ENCODE results near the gene LPCAT2. TPM values are rescaled to one million over a fixed set of nuclear protein-coding genes. Genes with fewer than 3 reads are reported as not detected.

The LPCAT2 gene, protein sequence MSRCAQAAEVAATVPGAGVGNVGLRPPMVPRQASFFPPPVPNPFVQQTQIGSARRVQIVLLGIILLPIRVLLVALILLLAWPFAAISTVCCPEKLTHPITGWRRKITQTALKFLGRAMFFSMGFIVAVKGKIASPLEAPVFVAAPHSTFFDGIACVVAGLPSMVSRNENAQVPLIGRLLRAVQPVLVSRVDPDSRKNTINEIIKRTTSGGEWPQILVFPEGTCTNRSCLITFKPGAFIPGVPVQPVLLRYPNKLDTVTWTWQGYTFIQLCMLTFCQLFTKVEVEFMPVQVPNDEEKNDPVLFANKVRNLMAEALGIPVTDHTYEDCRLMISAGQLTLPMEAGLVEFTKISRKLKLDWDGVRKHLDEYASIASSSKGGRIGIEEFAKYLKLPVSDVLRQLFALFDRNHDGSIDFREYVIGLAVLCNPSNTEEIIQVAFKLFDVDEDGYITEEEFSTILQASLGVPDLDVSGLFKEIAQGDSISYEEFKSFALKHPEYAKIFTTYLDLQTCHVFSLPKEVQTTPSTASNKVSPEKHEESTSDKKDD
- total RNA-seq (2021) (5.8 to 7.1 TPM (median 7.0 TPM) in 3 replicates), Bru-seq, nascent RNA (percentile 67 among the genes with signal in this experiment)
- long read RNA-seq, experiment 1, full-length matches to known transcripts: 9 of 18 reads
- long read RNA-seq, experiment 1, partial matches to known transcripts: 2 of 18 reads
- long read RNA-seq, experiment 1, other reads (novel, unspliced or antisense): 7 of 18 reads
- long read RNA-seq, experiment 2, full-length matches to known transcripts: 2 of 17 reads
- long read RNA-seq, experiment 2, partial matches to known transcripts: 2 of 17 reads
- long read RNA-seq, experiment 2, other reads (novel, unspliced or antisense): 13 of 17 reads
- long read RNA-seq, experiment 3, partial matches to known transcripts: 0 of 4 reads
- long read RNA-seq, experiment 3, other reads (novel, unspliced or antisense): 3 of 4 reads

- Mint-ChIP-seq H3K9me3 (peaks cover 25% of the 10 kb centered on the region), H3K27ac (no peak within 1 kb of the TSS; the same call in 1 of the 2 replicates), H3K4me1 (peaks cover 20% of the 10 kb centered on the region), H3K36me3 (peaks cover 29% of the 10 kb centered on the region), H3K27me3 (ENCODE audit: low read depth) (peaks cover 4% of the 10 kb centered on the region; the same call in 1 of the 2 replicates), H3K4me3 (peak within 1 kb of the TSS; percentile 86)
- ChIA-PET POLR2A (no interaction called here), CTCF (interaction anchor here (0.9 to 1.8 kb wide), 3 partner anchors 7 to 44 kb away, joined by 3 to 13 read pairs (median 10); no protein-coding TSS in a partner anchor)
- peak; percentile 95 for DNase-seq (ENCODE audit: low spot score)
- ATAC-seq: peak; percentile 94
- TF ChIP-seq CBFB (CRISPR knock-in tag; IDR thresholded peaks at IDR 0.05; ENCODE audit: low read depth) (no peak), TP53 (CRISPR knock-in tag; IDR thresholded peaks at IDR 0.05) (peak; percentile 43; the same call in 1 of the 2 replicates), ZNF425 (CRISPR knock-in tag; conservative IDR thresholded peaks at IDR 0.05) (no peak), KAT7 (CRISPR knock-in tag; IDR thresholded peaks at IDR 0.05; ENCODE audit: borderline replicate concordance) (no peak), ZBTB43 (CRISPR knock-in tag; IDR thresholded peaks at IDR 0.05) (no peak), GABPB1 (CRISPR knock-in tag; IDR thresholded peaks at IDR 0.05) (peak; percentile 20; the same call in 1 of the 2 replicates), E2F5 (CRISPR knock-in tag; IDR thresholded peaks at IDR 0.05) (peak; percentile 76; the same call in 1 of the 2 replicates)
- TF ChIP-seq, protein P1, sequence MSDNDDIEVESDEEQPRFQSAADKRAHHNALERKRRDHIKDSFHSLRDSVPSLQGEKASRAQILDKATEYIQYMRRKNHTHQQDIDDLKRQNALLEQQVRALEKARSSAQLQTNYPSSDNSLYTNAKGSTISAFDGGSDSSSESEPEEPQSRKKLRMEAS (CRISPR knock-in tag; IDR thresholded peaks at IDR 0.05): peak; percentile 73; the same call in 1 of the 2 replicates
- TF ChIP-seq, protein P2, sequence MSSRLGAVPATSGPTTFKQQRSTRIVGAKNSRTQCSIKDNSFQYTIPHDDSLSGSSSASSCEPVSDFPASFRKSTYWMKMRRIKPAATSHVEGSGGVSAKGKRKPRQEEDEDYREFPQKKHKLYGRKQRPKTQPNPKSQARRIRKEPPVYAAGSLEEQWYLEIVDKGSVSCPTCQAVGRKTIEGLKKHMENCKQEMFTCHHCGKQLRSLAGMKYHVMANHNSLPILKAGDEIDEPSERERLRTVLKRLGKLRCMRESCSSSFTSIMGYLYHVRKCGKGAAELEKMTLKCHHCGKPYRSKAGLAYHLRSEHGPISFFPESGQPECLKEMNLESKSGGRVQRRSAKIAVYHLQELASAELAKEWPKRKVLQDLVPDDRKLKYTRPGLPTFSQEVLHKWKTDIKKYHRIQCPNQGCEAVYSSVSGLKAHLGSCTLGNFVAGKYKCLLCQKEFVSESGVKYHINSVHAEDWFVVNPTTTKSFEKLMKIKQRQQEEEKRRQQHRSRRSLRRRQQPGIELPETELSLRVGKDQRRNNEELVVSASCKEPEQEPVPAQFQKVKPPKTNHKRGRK (CRISPR knock-in tag; IDR thresholded peaks at IDR 0.05; ENCODE audit: borderline replicate concordance): no peak
These were observed at the start of gene LPCAT2 for GRCh38 chr16:55508941-55509931. LPCAT2 (plus strand) TSS chr16:55509072; CDS start chr16:55509182, 110 bp downstream.

DNA sequence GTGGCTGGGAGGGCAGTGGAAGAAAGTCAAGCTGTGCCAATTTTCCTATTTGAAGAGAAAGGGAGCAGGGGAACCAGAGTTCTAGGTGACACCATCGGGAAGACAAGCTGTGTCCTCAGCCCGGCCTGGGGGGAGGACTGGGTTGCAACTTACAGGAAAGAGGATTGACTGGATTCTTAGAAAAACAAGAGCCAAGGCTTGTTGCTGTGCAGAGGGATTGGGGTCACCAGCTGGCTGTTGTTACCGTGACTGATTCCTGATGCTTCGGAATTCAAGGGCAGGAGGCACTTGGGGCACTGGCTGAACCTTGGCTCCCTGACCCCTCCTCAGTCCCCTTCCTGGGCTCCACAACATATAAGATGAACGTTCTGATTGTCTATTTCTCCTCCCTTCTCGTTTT is 46.6 kb upstream of the LPCAT2 start:
- Mint-ChIP-seq H3K4me1 (no peaks in the 10 kb centered on the region), H3K4me3 (no peak overlapping the region), H3K27ac (no peak overlapping the region), H3K36me3 (no peaks in the 10 kb centered on the region), H3K9me3 (no peaks in the 10 kb centered on the region), H3K27me3 (ENCODE audit: low read depth) (peaks cover 6% of the 10 kb centered on the region)
- DNase-seq (ENCODE audit: low spot score): no peak
- no peak for ATAC-seq
- CTCF ChIA-PET: interaction anchor here (0.6 to 1.5 kb wide), 4 partner anchors 40 to 243 kb away, joined by 3 to 6 read pairs (median 3); no protein-coding TSS in a partner anchor
- POLR2A ChIA-PET: no interaction called here
- no peak for TF ChIP-seq CTCF (IDR thresholded peaks at IDR 0.05)
- TF ChIP-seq ZNF219 (CRISPR knock-in tag; IDR thresholded peaks at IDR 0.05; ENCODE audit: borderline replicate concordance): no peak
- TF ChIP-seq TEAD1 (CRISPR knock-in tag; IDR thresholded peaks at IDR 0.05): no peak
- TF ChIP-seq SOX15 (CRISPR knock-in tag; IDR thresholded peaks at IDR 0.05): no peak
- no peak for TF ChIP-seq E2F4 (CRISPR knock-in tag; IDR thresholded peaks at IDR 0.05; ENCODE audit: borderline replicate concordance, low read depth)
- TF ChIP-seq, protein P3, sequence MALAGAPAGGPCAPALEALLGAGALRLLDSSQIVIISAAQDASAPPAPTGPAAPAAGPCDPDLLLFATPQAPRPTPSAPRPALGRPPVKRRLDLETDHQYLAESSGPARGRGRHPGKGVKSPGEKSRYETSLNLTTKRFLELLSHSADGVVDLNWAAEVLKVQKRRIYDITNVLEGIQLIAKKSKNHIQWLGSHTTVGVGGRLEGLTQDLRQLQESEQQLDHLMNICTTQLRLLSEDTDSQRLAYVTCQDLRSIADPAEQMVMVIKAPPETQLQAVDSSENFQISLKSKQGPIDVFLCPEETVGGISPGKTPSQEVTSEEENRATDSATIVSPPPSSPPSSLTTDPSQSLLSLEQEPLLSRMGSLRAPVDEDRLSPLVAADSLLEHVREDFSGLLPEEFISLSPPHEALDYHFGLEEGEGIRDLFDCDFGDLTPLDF (CRISPR knock-in tag; IDR thresholded peaks at IDR 0.05): no peak
- no peak for TF ChIP-seq SP1 (CRISPR knock-in tag; conservative IDR thresholded peaks at IDR 0.05)
- no peak for TF ChIP-seq ETV6 (CRISPR knock-in tag; IDR thresholded peaks at IDR 0.05)
